HG03139 (cell line): Measurements from ENCODE around the gene GORASP2.

ENCODE experiments used
- ATAC-seq: cut with Tn5 transposase; IDR thresholded peaks from one replicate; pipeline ENCODE4 v1.9.1; 2021; ENCODE audit not compliant: unreplicated experiment

GORASP2 gene

DNA sequence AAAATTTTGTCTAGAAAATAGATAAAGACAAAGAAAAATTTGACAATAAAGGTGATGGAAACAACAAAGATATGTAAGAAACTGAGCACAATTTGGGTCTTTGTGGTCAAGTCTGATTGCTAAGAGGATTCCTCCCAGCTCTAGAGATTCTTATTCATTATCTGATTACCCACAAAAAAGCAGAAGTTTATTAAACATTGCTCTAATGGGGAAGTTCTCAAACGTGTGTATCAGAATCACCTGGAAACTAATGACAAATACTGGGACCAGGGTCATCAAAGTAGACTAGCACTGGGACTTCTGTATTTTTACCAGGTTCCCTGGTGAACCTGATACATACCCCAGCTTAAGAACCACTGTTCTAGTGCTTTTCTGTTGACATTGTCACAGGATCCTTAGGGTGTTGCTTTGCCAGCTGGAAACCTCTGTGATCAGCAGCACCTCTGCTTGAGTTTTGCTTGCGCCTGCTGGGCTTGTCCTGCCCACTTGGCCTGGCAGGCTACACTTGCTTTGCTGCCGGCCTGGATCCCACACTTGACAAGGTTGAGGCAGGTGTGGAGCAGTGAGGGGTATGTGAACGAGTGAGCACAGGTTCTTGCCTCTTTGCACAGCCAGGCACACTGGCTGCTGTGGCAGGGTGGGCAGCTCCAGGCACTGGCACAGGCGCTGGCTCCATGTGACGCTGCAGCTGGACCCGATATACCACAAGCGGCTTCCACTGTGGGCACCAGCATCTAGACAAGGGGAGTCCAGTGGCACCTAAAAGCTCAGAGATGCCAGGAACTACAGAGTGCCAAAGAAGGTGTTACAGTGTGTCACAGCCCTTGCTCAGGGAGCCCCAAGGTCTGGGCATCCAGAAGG lies 6.2 kb upstream of the GORASP2 start:
- no peak for ATAC-seq

DNA sequence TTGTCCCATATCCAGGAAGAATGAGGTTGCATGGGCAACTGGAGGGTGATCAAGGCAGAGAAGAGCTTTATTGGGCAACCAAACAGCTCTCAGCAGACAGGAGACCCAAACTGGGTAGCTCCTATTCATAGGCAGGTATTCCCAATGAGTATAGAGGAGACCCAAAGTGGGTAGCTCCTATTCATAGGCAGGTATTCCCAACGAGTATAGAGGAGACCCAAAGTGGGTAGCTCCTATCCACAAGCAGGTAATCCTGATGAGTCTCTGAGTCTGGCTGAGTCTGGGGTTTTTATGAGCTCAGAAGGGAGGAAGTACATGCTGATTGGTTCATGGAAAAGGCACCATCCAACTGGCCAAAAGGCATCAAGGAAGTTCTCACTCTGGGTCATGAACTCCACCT lies 5.3 kb upstream of the GORASP2 start:
- ATAC-seq, result no peak

DNA sequence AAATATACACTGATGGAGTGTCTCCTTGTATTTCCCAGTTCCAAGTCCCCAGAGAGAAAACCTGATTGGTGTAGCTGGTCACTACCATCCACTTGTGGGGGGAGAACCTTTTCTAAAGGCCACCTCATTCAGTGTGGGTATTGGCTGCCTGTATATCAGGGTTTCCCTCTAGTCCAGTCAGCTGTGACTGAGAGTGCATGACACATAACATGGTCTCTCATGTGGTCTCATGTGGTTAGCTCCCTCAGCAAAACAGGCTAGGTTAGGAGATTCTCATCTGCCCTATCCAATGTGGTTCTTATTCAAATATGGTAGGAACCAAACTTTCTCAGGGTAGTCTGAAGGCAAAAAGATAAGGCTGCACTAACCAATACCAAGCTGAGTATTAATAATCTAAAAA lies 4.1 kb upstream of the GORASP2 start:
- ATAC-seq, result no peak

DNA sequence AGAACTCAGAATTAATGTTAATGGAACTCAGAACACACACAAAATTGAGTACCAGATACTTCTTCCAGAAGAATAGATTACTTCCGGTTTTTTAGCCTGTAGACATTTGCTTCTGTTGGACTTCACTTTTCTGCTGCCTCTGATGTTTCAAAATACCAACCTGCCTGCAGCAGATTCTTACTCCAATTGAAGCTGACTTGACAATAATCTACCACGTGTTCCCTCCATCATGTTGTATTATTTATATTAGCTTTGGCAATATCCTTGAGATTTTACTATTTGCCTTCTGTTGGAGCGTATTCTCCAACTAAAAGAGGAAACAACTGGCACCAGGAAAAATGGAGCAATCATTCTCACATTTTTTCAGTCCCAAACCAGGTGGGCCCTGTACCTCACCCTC lies 3.1 kb upstream of the GORASP2 start:
- no peak for ATAC-seq

DNA sequence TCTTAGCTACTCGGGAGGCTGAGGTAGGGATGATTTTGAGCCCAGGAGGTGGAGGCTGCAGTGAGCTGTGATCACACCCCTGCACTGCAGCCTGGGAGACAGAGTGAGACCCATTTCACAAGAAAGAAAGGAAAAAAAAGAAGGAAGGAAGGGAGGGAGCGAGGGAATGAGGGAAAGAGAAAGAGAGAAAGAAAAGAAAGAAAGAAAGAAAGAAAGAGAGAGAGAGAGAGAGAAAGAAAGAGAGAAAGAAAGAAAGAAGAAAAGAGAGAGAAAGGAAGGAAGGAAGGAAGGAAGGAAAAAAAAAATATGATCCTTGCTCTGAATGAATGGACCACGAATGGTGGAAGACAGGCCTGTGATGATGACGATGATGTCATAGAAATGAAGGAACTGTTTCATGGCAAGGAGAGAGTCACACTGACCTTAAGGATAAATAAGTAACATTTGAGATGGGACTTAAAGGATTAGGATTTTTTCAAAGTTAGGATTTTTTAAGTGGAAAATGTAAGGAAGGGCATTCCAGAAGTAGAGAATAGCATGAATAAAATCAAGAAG lies 2.2 kb upstream of the GORASP2 start:
- no peak for ATAC-seq

DNA sequence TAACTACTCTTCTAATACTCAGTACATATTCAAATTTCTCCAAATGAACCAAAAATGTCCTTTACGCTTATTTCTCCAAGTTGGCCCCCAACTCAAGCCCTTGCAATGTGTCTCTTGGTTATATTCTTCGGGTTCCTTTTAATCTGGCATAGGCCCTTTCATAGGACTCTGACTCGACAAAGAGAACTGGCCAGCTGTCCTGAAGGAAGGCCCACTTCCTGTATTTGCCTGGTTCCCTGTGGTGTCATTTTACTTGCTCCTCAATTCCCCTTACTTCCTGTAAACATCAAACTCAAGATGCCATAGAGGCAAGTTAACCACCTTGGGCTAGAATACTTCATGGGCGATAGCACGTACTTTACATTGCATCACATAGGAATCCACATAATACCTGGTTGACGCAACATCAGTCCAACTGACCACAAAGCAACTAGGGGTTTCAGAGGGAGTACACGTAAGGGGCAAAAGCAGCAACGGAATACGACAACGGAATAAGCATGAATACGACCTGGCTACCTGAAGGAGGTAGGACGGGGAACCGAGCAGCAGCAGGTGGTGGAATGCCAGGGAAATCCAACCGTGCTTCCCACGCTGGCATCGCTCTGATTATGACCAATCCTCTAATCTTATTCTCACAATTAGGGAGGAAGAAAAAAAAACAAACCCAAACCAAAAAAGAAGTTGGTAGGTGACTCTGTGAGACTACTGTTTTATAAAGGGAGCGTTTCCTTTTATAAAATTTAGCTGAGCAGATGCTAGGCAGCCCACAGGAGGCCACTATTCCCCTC lies 823 bp upstream of the GORASP2 start:
- ATAC-seq, result no peak

DNA sequence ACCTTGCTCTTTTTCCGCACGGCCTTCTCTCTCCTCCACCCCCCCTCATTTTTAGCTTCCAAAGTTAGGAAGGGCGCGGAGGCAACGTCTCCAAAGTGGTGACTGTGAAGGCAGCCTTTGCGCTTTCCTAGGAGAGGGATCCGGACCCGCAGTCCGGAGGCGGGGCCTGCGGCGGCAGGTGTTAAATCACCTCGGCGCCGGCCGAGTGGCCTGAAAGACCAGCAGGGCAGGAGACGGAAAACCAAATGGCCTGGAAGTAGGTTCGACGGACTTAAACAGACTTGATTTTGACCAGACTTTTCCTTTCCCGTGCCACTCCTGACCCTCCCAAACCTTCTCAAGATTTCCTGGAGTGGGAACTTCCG lies 615 bp downstream of the GORASP2 start:
- no peak for ATAC-seq

DNA sequence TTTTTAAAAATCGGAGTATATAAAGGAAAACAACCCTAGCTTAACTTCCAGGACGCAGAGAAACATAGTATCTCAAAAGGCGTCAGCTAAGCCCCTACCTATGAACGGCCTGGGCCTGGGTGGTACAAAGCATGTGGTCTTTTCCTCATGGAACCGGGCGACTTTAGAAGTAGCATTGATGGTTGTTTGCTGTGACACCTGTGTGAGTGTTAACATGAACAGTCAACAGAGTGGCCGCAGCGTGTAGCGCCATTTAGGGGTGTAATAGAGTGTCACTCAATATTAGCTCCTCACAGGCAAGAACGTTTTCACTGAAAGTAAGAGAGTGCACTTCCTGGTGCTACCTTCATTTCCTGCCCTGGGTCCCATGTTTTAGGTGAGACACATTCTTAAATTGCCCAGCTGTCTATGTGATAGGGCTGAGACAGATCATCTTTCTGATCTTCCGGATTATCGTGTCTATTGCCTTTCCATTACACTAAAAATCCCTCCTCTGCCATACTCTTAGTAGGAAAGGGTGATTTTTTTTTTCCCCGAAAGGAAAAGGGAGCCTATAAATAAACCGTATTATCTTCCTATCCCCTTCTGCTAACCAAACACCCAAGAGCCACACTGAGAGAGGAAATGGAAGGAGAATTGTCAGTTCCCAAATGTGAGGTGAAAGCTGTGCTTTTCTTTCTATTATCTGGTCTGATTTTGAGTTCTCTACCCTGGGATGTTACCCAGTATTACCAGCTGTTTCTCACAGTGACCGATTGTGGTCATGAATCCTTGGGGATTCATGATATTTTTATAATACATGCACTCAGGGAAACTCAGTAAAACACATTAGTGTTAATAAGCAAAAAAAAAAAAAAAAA lies 1.3 kb downstream of the GORASP2 start:
- ATAC-seq, result no peak

DNA sequence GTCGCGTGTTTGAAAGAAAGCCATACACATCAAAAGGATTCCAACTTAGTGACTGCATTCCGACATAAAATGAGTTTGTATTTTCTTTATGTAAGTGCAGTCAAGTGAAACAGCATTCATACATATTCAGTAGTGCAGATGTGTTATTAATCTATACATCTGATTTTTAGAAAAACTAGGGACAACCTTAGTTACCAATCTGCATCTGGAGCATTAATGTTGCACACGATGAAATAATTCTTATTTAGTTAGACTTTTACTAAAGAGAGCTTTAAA lies 1.9 kb downstream of the GORASP2 start:
- ATAC-seq, result no peak

DNA sequence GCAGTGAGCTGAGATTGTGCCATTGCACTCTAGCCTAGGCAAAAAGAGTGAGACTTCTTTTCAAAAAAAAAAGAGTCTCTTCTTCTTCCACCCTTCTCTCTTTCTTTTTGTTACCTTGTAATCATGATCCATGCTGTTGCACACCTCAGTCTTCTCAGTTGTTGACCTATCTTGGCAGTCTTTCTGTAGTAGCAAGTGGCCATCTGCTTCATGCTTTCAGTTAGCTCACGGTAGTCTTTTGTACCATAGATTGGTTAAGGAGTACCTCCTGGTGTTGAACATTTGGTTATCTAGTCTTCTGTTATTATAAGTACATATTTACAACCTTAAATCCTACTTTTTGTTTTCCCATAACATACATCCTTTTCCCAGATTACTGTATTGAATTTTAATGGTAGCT lies 3.1 kb downstream of the GORASP2 start:
- ATAC-seq, result no peak

DNA sequence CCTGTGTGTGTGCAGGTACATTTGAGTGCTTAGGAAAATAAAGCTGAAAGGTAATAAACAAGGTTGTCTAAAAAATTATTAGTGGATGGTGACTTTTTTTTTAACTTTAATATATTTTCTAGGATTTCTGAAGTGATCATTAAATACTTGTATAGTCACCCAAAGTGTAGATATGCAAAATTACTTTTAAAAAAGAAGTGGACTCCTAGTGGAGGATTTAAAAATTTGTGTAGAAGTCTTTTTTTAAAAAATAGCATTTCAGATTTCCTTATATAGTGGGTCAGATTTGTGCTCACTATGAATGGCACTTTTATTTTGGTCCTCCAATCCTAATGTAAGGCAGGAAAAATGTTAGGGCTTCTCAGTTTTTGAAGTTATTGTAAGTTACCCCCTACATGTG lies 3.9 kb downstream of the GORASP2 start:
- no peak for ATAC-seq

DNA sequence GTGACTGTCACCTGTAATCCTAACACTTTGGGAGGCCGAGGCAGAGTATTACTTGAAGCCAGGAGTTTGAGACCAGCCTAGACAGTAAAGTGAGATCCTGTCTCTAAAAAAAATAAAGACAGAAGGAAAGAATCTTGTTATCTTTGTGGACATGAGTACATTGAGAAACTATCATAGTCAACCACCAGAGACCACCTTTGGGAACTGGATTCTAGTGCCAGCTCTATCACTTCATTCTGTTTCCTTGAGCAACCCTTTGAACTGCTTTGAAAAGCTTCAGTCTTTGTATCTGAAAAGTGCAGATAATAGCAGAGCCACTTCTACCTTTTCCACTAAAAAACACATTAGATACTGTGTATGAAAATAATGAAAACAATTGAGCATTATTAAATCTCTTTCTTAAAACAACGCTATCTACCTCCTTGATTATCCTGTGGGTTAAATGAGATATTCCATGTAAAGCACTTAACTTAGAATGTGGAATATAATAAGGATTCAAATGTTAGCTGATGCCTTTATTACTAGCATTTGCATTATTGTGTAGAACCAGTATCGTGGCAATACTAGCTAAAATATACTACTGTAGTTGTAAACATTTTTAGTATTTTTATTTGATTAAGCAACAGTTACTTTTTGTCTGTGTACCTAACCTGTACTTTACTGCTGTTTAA lies 8.8 kb downstream of the GORASP2 start:
- no peak for ATAC-seq

DNA sequence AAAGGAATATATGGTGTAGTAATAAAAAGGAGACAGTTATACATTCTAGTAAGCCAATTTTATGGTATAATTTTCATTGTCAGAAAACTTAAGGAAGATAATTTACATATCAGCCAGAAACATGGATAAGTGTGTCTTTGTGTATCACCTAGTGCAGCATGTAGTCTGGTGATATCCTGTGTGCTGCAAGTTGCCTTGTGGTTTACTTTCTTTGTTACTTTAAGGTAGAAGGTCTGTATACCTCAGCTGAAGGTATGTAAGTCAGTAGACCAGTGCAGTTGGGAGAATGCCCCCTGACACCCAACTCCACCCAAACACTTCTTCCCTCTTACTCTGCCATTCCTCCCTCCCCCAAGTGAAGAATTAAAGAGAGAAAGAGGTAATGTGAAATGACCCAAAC lies 11.0 kb downstream of the GORASP2 start:
- ATAC-seq, result no peak

DNA sequence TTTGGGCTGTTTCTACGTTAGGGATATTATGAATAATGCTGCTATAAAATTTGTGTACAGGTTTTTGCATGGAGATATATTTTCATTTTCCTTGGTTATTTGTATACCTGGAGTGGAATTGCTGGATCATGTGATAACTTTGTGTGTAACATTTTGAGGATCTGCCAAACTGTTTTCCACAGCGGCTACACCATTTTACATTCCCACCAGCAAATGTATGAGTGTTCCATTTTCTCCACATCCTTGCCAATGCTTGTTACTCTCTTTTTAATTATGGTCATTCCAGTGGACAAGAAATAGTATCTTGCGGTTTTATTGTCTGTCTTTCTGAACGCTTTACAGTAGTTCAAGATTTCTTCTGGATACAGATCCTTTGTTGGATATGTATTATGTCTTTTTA lies 13.6 kb downstream of the GORASP2 start:
- no peak for ATAC-seq

DNA sequence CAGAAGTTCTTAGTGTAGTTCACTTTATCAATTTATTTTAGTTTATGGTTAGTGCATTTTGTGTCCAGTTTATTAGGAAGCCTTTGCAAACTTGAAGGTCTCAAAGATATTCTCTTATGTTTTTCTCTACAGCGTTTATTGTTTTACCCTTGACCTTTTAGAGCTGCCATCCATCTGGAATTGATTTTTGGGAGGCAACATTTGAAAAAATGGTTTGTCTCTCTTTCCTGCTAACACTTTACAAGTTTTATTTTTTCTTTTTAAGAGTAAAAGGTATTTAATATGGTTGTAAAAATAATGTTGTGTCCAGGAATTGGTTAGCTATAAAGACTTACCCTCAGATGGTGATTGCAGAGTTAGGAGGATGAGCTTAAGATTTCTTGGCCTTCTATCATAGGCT lies 14.0 kb downstream of the GORASP2 start:
- no peak for ATAC-seq

DNA sequence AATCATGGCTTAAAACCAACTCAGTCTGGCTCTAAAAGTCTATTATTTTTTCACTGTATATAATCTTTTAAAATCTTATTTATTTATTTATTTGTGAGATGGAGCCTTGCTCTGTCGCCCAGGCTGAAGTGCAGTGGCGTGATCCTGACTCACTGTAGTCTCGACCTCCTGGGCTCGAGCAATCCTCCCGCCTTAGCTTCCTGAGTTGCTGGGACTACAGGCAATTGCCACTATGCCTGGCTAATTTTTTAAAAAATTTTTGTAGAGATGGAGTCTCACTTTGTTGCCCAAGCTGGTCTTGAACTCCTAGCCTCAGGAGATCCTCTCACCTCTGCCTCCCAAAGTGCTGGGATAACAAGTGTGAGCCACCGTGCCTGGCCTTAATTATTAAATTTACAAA lies 14.5 kb downstream of the GORASP2 start:
- no peak for ATAC-seq

DNA sequence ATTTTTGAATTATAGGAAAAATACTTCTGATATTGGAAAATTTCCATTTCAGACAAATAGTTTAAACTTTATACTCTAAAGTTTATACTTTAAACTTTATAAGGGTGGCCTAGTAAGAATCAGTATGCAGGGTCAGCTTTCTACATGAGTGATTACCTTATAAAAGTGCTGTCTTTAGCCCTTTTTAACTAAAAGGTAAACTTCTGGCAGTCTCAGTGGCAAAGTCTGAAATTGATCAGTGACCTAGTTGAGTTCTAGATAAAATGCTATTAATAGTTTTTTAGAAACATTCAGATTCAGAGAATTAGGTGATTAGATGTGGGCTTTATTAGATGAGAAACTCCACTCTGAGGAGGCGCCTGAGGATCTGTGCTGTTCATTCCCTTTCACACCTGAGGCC lies 15.5 kb downstream of the GORASP2 start:
- ATAC-seq, result no peak

DNA sequence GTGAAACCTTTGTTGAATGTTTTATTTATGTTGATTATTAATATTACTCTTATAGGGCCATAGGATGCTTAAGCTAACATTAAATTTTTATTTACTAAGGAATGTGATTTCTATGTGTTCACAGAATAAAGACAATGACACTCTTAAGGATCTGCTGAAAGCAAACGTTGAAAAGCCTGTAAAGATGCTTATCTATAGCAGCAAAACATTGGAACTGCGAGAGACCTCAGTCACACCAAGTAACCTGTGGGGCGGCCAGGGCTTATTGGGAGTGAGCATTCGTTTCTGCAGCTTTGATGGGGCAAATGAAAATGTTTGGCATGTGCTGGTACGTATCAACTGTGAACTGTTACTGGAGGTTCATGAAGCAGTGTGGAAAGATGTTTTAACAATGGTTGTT lies 20.4 kb downstream of the GORASP2 start:
- no peak for ATAC-seq

DNA sequence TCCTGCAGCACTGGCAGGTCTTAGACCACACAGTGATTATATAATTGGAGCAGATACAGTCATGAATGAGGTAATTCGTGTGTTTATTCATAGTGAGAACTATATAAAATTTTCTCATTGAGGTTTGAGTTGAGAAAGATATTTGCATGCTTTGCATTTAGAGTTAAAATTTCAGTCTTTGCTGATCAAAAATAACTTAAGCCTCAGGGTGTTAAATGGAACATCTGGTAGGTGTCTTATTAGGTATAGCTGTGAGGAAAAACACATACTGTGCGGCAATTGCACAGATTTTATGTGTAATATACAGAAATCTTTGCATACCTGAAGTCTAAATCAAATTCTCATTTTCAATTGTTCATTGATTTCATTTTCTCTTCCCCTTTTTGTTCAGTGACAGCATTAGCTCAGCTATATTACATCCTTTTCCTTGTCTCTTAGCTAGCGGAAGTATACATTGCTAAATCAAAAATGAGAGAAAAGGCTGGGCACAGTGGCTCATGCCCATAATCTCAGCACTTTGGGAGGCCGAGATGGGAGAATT lies 21.2 kb downstream of the GORASP2 start:
- peak; percentile 66 for ATAC-seq

DNA sequence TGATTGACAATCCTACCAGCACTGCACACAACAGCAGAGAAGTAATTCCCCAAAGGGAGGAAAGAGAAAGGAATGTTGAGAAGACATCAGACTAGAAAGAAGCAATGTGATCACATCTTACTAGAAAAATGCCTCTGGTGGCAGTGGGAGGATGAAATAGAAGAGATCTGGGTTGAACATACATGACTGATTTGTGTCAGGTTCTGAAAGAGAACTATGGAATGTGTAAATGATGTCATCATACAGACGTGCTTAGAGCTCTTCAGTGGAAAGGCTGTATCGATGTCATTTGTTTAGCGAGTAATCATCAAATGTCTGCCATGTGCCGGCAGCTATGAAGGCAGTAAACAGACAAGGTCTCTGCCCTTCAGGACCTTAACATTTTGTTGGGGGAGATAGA lies 24.9 kb downstream of the GORASP2 start:
- ATAC-seq, result no peak

DNA sequence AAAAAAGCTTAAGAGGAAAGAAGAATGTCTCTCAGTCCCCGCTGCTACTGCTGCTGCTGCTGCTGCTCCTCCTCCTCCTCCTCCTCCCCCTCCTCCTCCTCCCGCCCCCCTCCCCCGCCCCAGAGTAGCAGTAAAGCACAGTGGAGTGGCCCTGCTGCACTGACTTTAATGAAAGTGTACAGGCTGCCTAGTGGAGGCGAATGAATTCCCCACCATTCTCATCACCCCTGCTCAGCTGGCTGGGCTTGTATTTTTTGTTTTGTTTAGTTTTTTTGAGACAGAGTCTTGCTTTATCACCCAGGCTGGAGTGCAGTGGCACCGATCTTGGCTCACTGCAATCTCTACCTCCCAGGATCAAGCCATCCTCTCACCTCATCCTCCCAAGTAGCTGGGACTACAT lies 34.3 kb downstream of the GORASP2 start:
- ATAC-seq, result no peak
